HepG2 (cell line): ENCODE measurements around the gene MRPL27. TPM values are rescaled to one million over a fixed set of nuclear protein-coding genes. Genes with fewer than 3 reads are reported as not detected.

Source experiments
- DNMT3B ChIP-seq: conservative IDR thresholded peaks from 2 replicates; pipeline ENCODE4 v1.6.1; 2016; ENCODE audit warnings: missing biosample characterization, control low read depth
- FOXP1 ChIP-seq, 2 experiments: fragments of 450-650 bp in 1 of 2; IDR thresholded peaks; 2 replicates each; pipeline ENCODE4 v1.6.1; 2017 to 2018; ENCODE audit warnings: antibody characterized with exemption in 1 of 2
- TAF15 ChIP-seq: fragments of 200-400 bp; formaldehyde crosslinking; IDR thresholded peaks from one replicate; pipeline ENCODE4 v1.6.1; 2018; ENCODE audit warnings: mild to moderate bottlenecking, low read depth, low read length; ENCODE audit not compliant: poor library complexity, severe bottlenecking
- ZNF234 ChIP-seq: sonication (generic); formaldehyde crosslinking; conservative IDR thresholded peaks from 2 replicates; pipeline ENCODE4 v1.5.1; 2020; ENCODE audit warnings: mild to moderate bottlenecking, missing genetic modification reagents
- ZNF296 ChIP-seq: sonication (generic); formaldehyde crosslinking; conservative IDR thresholded peaks from 2 replicates; pipeline ENCODE4 v1.5.0; 2020; ENCODE audit warnings: mild to moderate bottlenecking, missing genetic modification reagents
- ZNF629 ChIP-seq: sonication (generic); formaldehyde crosslinking; conservative IDR thresholded peaks from 2 replicates; pipeline ENCODE4 v1.5.0; 2020; ENCODE audit warnings: missing genetic modification reagents
- ZNF770 ChIP-seq: sonication (generic); formaldehyde crosslinking; IDR thresholded peaks from 2 replicates; pipeline ENCODE4 v1.5.0; 2020; ENCODE audit warnings: mild to moderate bottlenecking, missing genetic modification reagents
- ZNF776 ChIP-seq: sonication (generic); formaldehyde crosslinking; IDR thresholded peaks from 2 replicates; pipeline ENCODE4 v1.4.0; 2020; ENCODE audit warnings: mild to moderate bottlenecking, missing genetic modification reagents
- polyA plus RNA-seq, 8 experiments: library from polyadenylated mRNA; depleted of rRNA in 3 of 8; stranded (reverse) in 7 of 8; unstranded in 1 of 8; fragments of >200 nt; fragmentation: Illumina TruSeq in 4 of 8; extraction: Trizol in 4 of 8; gene quantifications; 2 replicates each; pipeline versions ENCODE4 v1.2.1 to v1.2.3, GENCODE V29; 2011 to 2016; ENCODE audit warnings: low read depth in 4 of 8, missing spikeins in 1 of 8, mixed read lengths in 1 of 8; ENCODE audit not compliant: insufficient read depth in 1 of 8
- total RNA-seq, 5 experiments: library from RNA; depleted of rRNA; stranded (reverse); fragments of >200 nt; fragmentation: Illumina TruSeq; extraction: Trizol; gene quantifications; 2 replicates each; pipeline ENCODE4 v1.2.3, GENCODE V29; 2016; ENCODE audit warnings: low read depth in 1 of 5
- TF ChIP-seq, protein P1 (sequence below): sonication (generic); formaldehyde crosslinking; IDR thresholded peaks from 2 replicates; pipeline ENCODE4 v1.5.0; 2020; ENCODE audit warnings: missing genetic modification reagents

The MRPL27 gene
- total and polyA plus RNA-seq, 2 of the 13 experiments (the other 11 are each of a cell fraction or from before 2014, with no cell fraction given), result 137 to 217 TPM

DNA sequence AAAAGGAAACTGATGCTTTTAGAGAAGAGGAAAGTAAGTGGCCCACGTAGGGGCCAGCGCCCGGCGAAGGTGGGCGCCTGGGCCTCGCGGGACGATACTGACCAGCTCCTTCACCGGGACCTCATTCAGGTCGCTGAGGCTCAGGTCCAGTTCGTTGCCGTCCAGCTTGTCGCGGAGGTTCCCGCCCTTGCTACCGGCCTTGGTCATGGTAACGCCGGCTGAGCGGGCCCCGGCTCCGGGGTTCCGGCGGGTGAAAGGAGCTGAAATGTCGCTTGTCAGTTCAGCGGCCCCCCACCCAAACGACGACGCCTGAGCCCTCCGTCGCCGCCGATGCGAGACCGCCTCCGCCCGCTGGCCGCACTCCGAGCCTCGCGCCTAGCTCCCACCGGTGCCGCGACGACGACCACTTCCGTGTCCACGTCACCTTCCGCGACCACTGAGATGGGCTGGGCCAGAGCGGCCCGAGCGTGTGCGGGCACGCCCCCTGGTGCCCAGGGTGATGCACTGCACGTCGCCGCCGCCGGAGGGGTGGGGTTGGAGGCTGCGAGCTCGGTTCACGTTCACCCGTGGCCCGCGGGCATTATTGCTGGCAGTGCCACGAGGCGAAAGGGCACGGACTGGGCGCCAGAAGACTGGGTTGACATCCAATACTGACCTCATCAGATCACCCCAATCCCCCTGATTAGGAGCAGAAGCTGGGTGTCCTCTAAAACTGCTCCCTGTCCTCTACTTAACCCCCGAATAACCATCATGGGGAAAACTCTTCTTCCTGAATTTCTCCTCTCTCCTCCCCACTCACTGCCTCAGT is 24.3 kb upstream of the MRPL27 start, which contains the start of gene LRRC59 (continued):
- TF ChIP-seq ZNF234 (CRISPR knock-in tag), result peak; percentile 89; the same call in 1 of the 2 replicates
- TF ChIP-seq DNMT3B, result no peak; the same call in 1 of the 2 replicates
- TF ChIP-seq ZNF296 (CRISPR knock-in tag), result peak; percentile 89
- peak; percentile 81 for TF ChIP-seq ZNF770 (CRISPR knock-in tag)
- TF ChIP-seq ZNF776, result peak; percentile 93
- no peak for TF ChIP-seq FOXP1 (IDR thresholded peaks at IDR 0.05)
- peak; percentile 23 for TF ChIP-seq FOXP1 (CRISPR knock-in tag; IDR thresholded peaks at IDR 0.05)
- TF ChIP-seq, protein P1, sequence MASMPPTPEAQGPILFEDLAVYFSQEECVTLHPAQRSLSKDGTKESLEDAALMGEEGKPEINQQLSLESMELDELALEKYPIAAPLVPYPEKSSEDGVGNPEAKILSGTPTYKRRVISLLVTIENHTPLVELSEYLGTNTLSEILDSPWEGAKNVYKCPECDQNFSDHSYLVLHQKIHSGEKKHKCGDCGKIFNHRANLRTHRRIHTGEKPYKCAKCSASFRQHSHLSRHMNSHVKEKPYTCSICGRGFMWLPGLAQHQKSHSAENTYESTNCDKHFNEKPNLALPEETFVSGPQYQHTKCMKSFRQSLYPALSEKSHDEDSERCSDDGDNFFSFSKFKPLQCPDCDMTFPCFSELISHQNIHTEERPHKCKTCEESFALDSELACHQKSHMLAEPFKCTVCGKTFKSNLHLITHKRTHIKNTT (CRISPR knock-in tag), result no peak
- no peak for TF ChIP-seq TAF15
- TF ChIP-seq ZNF629 (CRISPR knock-in tag), result peak; percentile 43
